ENCODE measurements around the gene DYNC1LI2. TPM values are rescaled to one million over a fixed set of nuclear protein-coding genes. Genes with fewer than 3 reads are reported as not detected.
"Not testable (repeated sequence)": the region's sequence is repeated elsewhere in the genome, so short reads cannot be mapped to it uniquely, and the experiment has no call there.

The DYNC1LI2 gene
- total RNA-seq, 8 experiments from 2014 or later = 71.9 to 174 (median 114) TPM

DNA sequence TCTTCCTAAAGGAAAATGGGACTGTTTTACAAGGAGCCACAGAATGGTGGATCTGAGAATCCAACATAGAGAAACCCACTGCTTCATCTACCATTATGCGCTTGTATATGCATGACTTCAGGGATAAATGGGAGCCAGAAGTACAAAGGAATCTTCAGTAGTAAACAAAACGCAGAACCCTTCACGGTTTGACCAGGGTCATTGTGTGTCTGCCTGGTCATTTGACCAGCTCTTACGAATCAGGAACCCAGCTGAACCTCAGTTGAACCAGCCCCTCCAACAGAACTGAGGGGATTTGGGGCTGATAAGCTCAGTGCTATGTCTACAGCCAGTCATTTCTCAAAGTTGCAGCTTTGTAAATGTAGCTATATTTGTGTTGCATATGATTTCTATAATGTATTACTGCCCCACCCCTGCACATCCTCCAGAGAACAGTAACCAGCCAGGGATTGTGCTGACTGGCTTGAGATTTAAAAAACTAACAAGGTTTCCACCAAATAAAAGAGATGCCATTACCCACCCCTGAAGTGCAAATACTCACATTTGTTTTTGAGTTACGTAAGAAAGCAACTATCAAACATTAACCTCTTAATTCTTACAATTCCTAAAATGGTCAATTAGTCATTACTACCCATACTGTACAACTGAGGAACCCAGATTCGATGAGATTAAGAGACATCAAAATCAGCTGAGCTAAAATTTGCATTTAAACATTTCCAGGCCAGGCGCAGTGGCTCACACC lies 61.1 kb downstream of the DYNC1LI2 start:
- ATAC-seq (replicated peaks in 6 of 8) = peak in 3 of 8 experiments; percentile 72 to 91 (median 73)
- H3K4me1 ChIP-seq (replicated peaks in 1 of 2) = peaks cover 6 to 11% of the 10 kb centered on the region in 2 donors
- in situ Hi-C loops (cut with MboI; ENCODE audit: low pct_unique_long_range_greater_than_20kb in 2 of 9, low sequenced_read_pairs in 9 of 9, unreplicated experiment in 9 of 9) = no loop called here
- 29 to 100% (median 59%) methylated on average over 1 to 7 of the region's 7 CpGs for WGBS, 10 experiments
- H3K4me3 ChIP-seq = no peak overlapping the region
- no peak overlapping the region for H3K27ac ChIP-seq

DNA sequence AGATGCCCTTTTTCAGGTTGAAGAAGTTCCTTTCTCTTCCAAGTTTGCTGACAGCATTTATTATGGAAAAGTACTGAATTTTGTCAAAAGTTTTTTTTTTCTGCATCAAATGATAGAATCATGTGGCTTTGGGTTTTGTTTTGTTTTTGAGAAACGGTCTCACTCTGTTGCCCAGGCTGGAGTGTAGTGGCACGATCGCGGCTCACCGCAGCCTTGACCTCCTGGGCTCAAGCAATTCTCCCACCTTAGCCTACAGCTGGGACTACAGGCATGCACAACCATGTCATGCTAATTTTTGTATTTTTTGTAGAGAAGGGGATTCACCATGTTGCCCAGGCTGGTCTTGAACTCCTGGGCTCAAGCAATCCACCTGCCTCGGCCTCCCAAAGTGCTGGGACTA lies 62.1 kb downstream of the DYNC1LI2 start:
- H3K27ac ChIP-seq = no peak overlapping the region
- ATAC-seq (replicated peaks in 6 of 8) = no peak
- 80 to 100% (median 91%) methylated on average over 1 to 6 of the region's 6 CpGs; no CpG with 5 or more reads in 1 of the 10 experiments for WGBS, 10 experiments
- in situ Hi-C loops (cut with MboI; ENCODE audit: low pct_unique_long_range_greater_than_20kb in 2 of 9, low sequenced_read_pairs in 9 of 9, unreplicated experiment in 9 of 9) = no loop called here
- peaks cover 0 to 6% of the 10 kb centered on the region in 2 donors for H3K4me1 ChIP-seq (replicated peaks in 1 of 2)
- no peak overlapping the region for H3K4me3 ChIP-seq

DNA sequence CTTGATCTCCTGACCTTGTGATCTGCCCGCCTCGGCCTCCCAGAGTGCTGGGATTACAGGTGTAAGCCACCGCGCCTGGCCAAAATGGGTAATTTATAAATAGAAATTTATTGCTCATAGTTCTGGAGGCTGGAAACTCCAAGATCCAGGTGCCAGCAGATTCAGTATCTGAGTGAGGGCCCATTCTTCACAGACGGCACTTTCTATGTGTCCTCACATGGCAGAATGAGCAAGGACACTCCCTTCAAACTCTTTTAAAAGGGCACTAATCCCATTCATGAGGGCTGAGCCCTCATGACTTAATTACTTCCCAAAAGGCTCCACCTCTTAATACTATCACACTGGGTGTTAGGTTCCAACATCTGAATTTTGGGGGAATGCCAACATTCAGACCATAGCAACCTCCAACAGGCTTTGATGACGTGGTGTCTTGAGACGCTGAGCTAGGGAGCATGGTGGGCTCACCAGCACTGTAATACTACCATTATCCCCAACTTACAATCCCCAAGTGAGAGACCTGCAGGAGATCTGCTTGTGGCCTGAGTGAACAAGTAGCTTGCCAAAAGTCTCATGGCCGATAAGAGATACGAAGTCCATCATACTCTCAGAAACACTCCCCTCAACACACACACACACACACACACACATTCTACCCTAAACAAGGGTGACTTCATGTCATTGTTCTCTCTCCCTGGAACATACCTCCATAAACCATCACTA lies 63.3 kb downstream of the DYNC1LI2 start:
- H3K4me1 ChIP-seq (replicated peaks in 1 of 2) = peaks cover 0 to 6% of the 10 kb centered on the region in 2 donors
- in situ Hi-C loops (cut with MboI; ENCODE audit: low pct_unique_long_range_greater_than_20kb in 2 of 9, low sequenced_read_pairs in 9 of 9, unreplicated experiment in 9 of 9) = no loop called here
- WGBS, 10 experiments = 86 to 100% (median 99%) methylated on average over 1 to 7 of the region's 9 CpGs; no CpG with 5 or more reads in 2 of the 10 experiments
- H3K27ac ChIP-seq = no peak overlapping the region
- peak in 3 of 8 experiments; percentile 16 to 45 (median 29) for ATAC-seq (replicated peaks in 6 of 8)
- H3K4me3 ChIP-seq = no peak overlapping the region

DNA sequence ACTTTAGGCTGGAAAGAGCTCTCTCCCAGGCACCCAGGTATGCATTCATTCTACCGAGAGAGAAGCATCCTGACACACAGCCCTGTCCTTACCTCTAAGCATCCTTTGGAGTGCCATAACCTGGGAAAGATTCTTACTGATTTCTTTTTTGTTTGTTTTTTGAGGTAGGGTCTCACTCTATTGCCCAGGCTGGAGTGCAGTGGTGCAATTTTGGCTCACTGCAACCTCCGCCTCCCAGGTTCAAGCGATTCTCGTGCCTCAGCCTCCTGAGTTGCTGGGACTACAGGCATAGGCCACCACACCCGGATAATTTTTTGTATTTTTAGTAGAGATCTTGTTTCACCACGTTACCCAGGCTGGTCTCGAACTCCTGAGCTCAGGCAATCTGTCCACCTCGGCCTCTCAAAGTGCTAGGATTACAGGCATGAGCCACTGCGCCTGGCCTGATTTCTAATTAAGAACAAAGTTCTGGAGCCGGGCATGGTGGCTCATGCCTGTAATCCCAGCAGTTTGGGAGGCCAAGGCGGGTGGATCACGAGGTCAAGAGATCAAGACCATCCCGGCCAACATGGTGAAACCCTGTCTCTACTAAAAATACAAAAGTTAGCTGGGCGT lies 65.8 kb downstream of the DYNC1LI2 start:
- in situ Hi-C loops (cut with MboI; ENCODE audit: low pct_unique_long_range_greater_than_20kb in 2 of 9, low sequenced_read_pairs in 9 of 9, unreplicated experiment in 9 of 9); H3K4me3 ChIP-seq; H3K4me1 ChIP-seq (replicated peaks in 1 of 2); H3K27ac ChIP-seq; ATAC-seq (replicated peaks in 6 of 8): not testable (repeated sequence)
- 90 to 100% (median 96%) methylated on average over 1 to 12 of the region's 14 CpGs; no CpG with 5 or more reads in 4 of the 10 experiments for WGBS, 10 experiments

DNA sequence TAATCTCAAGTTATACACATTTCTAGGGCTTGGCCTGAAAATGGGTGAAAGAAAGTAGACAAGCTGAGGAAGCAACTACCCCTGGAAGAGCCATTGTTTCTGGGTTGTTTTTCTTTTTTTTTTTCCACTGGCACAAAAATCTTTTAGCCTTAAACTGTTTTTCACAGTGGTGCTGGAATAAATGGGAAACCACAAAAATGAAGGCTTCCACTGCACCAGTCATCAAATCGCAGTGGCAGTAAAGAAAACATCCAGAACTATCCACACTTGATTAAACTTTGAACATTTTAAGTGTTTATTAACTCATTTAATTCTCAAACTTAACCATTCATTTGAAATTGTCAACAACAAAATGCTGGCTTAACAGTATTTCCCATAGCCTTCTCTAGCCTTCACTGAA lies 69.1 kb downstream of the DYNC1LI2 start:
- WGBS, 10 experiments = 22 to 100% (median 100%) methylated on average over 1 of the region's 1 CpG; no CpG with 5 or more reads in 2 of the 10 experiments
- no peak overlapping the region for H3K4me3 ChIP-seq
- no peaks in the 10 kb centered on the region for H3K4me1 ChIP-seq (replicated peaks in 1 of 2)
- no peak overlapping the region for H3K27ac ChIP-seq
- in situ Hi-C loops (cut with MboI; ENCODE audit: low pct_unique_long_range_greater_than_20kb in 2 of 9, low sequenced_read_pairs in 9 of 9, unreplicated experiment in 9 of 9) = no loop called here
- ATAC-seq (replicated peaks in 6 of 8) = no peak

DNA sequence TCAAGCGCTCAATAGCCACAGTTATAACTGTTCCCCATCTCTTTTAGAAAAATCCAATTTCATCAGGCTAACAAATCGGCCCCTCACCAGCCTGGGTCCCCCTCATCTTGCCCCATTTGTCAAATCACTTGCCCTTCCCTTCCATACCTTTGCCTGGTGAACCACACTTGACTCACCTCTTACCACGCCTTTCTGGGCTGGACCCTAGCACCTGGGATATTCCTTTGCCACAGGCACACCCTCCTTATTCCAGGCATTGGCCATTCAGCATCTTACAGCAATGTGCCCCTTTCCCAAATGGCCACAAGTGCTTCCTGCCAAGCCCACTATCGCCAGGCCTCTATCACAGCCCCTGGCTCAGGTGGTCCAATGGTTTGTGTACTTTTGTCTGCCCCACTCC lies 69.7 kb downstream of the DYNC1LI2 start:
- no peak overlapping the region for H3K27ac ChIP-seq
- H3K4me3 ChIP-seq = no peak overlapping the region
- ATAC-seq (replicated peaks in 6 of 8) = no peak
- WGBS, 10 experiments = 80 to 100% (median 100%) methylated on average over 1 to 3 of the region's 4 CpGs; no CpG with 5 or more reads in 3 of the 10 experiments
- H3K4me1 ChIP-seq (replicated peaks in 1 of 2) = no peaks in the 10 kb centered on the region
- in situ Hi-C loops (cut with MboI; ENCODE audit: low pct_unique_long_range_greater_than_20kb in 2 of 9, low sequenced_read_pairs in 9 of 9, unreplicated experiment in 9 of 9) = no loop called here

DNA sequence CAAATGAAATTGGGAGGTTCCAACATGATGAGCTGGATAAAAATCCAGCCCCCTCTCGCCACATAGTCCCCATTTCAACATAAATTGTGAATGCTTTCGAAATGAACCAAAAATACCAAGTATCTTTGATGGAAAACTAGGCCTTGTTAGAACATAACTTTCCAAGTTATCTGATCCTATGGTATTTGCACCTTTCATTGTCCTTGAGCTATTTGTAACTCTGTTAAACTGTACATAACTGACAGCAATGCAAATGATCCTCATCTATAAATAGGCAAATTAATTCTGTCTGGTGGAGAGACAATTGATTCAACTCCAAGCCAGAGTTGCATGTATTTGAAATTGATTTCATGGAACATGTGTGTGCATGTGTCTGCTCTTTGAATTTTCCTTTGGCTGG lies 73.1 kb downstream of the DYNC1LI2 start:
- 50 to 100% (median 89%) methylated on average over 1 to 2 of the region's 2 CpGs; no CpG with 5 or more reads in 2 of the 10 experiments for WGBS, 10 experiments
- in situ Hi-C loops (cut with MboI; ENCODE audit: low pct_unique_long_range_greater_than_20kb in 2 of 9, low sequenced_read_pairs in 9 of 9, unreplicated experiment in 9 of 9) = no loop called here
- no peak overlapping the region for H3K27ac ChIP-seq
- H3K4me1 ChIP-seq (replicated peaks in 1 of 2) = no peaks in the 10 kb centered on the region
- peak in 1 of 8 experiments; percentile 55 for ATAC-seq (replicated peaks in 6 of 8)
- H3K4me3 ChIP-seq = no peak overlapping the region

DNA sequence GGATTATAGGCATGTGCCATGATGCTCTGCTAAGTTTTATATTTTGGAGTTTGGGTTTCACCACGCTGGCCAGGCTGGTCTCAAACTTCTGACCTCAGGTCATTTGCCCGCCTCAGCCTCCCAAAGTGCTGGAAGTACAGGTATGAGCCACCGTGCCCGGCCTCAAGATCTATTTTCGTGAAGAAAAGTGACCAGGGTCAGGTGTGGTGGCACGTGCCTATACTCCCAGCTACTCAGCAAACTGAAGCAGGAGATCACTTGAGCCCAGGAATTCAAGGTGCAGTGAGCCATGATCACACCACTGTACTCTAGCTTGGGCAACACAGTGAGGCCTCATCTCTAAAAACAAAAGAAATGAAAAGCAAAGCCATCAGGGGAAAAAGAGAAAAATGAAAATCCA lies 73.6 kb downstream of the DYNC1LI2 start:
- 80 to 100% (median 97%) methylated on average over 1 to 6 of the region's 6 CpGs; no CpG with 5 or more reads in 2 of the 10 experiments for WGBS, 10 experiments
- Histone ChIP-seq H3K4me1 (replicated peaks in 1 of 2) (no peaks in the 10 kb centered on the region), H3K4me3 (no peak overlapping the region), H3K27ac (no peak overlapping the region)
- in situ Hi-C loops (cut with MboI; ENCODE audit: low pct_unique_long_range_greater_than_20kb in 2 of 9, low sequenced_read_pairs in 9 of 9, unreplicated experiment in 9 of 9) = no loop called here
- no peak for ATAC-seq (replicated peaks in 6 of 8)

DNA sequence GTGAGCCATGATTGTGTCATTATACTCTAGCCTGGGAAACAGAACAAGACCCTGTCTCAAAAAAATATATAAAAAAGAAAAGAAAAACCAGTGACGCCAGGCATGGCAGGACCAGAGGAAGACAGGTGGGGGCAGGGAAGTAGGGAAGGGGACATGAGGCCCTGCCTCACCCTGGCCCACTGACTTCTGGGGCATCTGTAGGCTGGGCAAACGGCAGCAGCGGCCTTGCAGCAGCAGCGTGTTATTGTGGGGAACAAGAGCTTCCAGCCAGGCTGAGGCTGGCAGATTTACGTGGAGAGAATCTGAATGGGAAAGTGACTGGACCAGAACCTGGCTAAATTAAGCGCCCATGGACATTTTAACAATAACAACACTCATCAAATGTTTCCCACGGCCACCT lies 74.2 kb downstream of the DYNC1LI2 start:
- 60 to 100% (median 89%) methylated on average over 1 to 7 of the region's 7 CpGs for WGBS, 10 experiments
- in situ Hi-C loops (cut with MboI; ENCODE audit: low pct_unique_long_range_greater_than_20kb in 2 of 9, low sequenced_read_pairs in 9 of 9, unreplicated experiment in 9 of 9) = no loop called here
- ATAC-seq (replicated peaks in 6 of 8) = no peak
- Histone ChIP-seq H3K27ac (no peak overlapping the region), H3K4me1 (replicated peaks in 1 of 2) (no peaks in the 10 kb centered on the region), H3K4me3 (no peak overlapping the region)

DNA sequence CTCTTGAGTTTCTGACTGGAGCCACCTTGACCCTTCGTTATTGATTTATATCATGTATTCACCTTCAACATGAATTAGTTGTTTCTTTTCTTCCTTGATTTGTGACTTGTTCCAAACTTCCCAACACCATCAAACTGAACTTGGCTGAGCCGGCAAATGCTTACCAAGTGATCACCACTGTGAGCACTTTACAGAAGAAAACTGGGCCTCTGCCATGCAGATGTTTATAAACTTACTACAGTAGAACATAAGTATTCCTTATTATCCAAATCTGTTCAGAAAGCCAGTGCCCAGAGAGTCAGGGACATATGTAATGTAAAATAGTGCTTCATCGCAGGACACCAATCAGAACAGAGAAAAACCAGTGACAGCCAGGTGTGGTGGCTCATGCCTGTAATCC lies 74.8 kb downstream of the DYNC1LI2 start:
- no peak overlapping the region for H3K4me3 ChIP-seq
- no peak for ATAC-seq (replicated peaks in 6 of 8)
- no peaks in the 10 kb centered on the region for H3K4me1 ChIP-seq (replicated peaks in 1 of 2)
- H3K27ac ChIP-seq = no peak overlapping the region
- 40 to 100% (median 97%) methylated on average over 1 to 3 of the region's 3 CpGs for WGBS, 10 experiments
- in situ Hi-C loops (cut with MboI; ENCODE audit: low pct_unique_long_range_greater_than_20kb in 2 of 9, low sequenced_read_pairs in 9 of 9, unreplicated experiment in 9 of 9) = no loop called here

DNA sequence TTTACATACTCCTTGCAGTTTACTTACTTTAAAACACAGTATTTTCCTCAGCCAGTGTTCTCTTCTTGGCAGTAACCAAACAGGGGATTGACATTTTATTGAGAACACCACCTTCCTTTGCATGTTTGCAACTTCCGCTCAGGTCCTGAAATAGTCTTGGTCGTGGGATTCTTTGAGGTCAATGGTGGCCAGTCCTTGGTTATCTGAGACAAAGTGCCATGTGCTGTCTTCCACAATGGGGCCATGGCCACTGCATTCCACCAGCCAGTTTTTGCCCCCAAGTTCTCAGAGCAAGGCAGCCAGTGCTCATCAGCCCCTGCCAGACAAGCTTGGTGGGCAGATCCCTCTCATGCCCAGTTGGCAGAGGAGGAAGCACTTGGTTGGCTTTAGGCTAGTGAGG lies 77.7 kb downstream of the DYNC1LI2 start:
- no peak for ATAC-seq (replicated peaks in 6 of 8)
- in situ Hi-C loops (cut with MboI; ENCODE audit: low pct_unique_long_range_greater_than_20kb in 2 of 9, low sequenced_read_pairs in 9 of 9, unreplicated experiment in 9 of 9) = no loop called here
- no peaks in the 10 kb centered on the region for H3K4me1 ChIP-seq (replicated peaks in 1 of 2)
- H3K27ac ChIP-seq = no peak overlapping the region
- WGBS, 10 experiments = 86 to 100% (median 96%) methylated on average over 1 to 2 of the region's 2 CpGs; no CpG with 5 or more reads in 2 of the 10 experiments
- no peak overlapping the region for H3K4me3 ChIP-seq

All from motor neuron (in vitro differentiated cells).